Heart left ventricle (tissue), 16 donors: ENCODE data around the gene XAF1. TPM values are rescaled to one million over a fixed set of nuclear protein-coding genes. Genes with fewer than 3 reads are reported as not detected.

Source experiments
- ATAC-seq, 4 donors: fragments of 200-7000 bp; cut with Tn5 transposase; one replicate each; pipeline ENCODE4 v1.9.1; 2020 to 2022; ENCODE audit warnings: moderate library complexity in 4 of 4, mild to moderate bottlenecking in 3 of 4, moderate number of reproducible peaks in 1 of 4
- DNase-seq, 5 donors: peaks; one replicate each; pipeline ENCODE4 v3.0.0-alpha.2; 2020
- H3K27ac ChIP-seq, 12 donors: fragments of 200-600 bp; sonication (generic) in 4 of 12; one replicate each; pipeline versions ENCODE4 v1.5.0 to v1.8.0; 2016 to 2022; ENCODE audit warnings: mild to moderate bottlenecking in 2 of 12
- H3K27me3 ChIP-seq, 9 donors: fragments of 200-600 bp; sonication (generic) in 2 of 9; one replicate each; pipeline versions ENCODE4 v1.5.1 to v1.8.0; 2016 to 2022; ENCODE audit warnings: mild to moderate bottlenecking in 3 of 9
- H3K36me3 ChIP-seq, 9 donors: fragments of 200-600 bp; sonication (generic) in 2 of 9; one replicate each; pipeline versions ENCODE4 v1.5.0 to v1.8.0; 2018 to 2022; ENCODE audit warnings: mild to moderate bottlenecking in 2 of 9
- H3K4me1 ChIP-seq, 12 donors: fragments of 200-600 bp; sonication (generic) in 4 of 12; one replicate each; pipeline versions ENCODE4 v1.5.0 to v1.8.0; 2016 to 2022; ENCODE audit warnings: mild to moderate bottlenecking in 3 of 12
- H3K4me3 ChIP-seq, 12 donors: fragments of 200-600 bp; sonication (generic) in 4 of 12; one replicate each; pipeline versions ENCODE4 v1.5.0 to v1.8.0; 2017 to 2022; ENCODE audit warnings: mild to moderate bottlenecking in 9 of 12, moderate library complexity in 4 of 12
- H3K9me3 ChIP-seq, 12 donors: fragments of 200-600 bp; sonication (generic) in 4 of 12; one replicate each; pipeline versions ENCODE4 v1.5.0 to v1.8.0; 2016 to 2022; ENCODE audit warnings: mild to moderate bottlenecking in 1 of 12
- POLR2A ChIP-seq, 2 donors: fragments of 450-650 bp; IDR thresholded peaks; one replicate each; pipeline ENCODE4 v1.6.1; 2017; ENCODE audit warnings: antibody characterized with exemption in 2 of 2, mild to moderate bottlenecking in 2 of 2, moderate library complexity in 2 of 2
- WGBS, 4 donors: extraction: QIAGEN DNeasy Blood & Tissue Kit in 2 of 4; methylation state at CpG; one replicate each; pipeline versions ENCODE4 v1.1.5 to v1.1.7; 2013 to 2018; 5-methylcytosine and 5-hydroxymethylcytosine counted together
- intact Hi-C, 10 donors: fragments of 100-400 bp; cut with DNase I; formaldehyde crosslinking; loops; one replicate each; pipeline versions ENCODE4 v1.11.1 to v1.14.2; 2022
- polyA plus RNA-seq, 2 donors: library from polyadenylated mRNA; stranded (reverse); fragments of 200-250 nt; gene quantifications; one replicate each; pipeline ENCODE4 v1.2.3, GENCODE V29; 2013
- total RNA-seq, 9 donors: library from RNA; depleted of rRNA in 2 of 9; stranded (reverse); fragments of >200 nt in 2 of 9; fragmentation: NEBNext Ultra II Directional in 3 of 9; extraction: Animal tissue kit (Norgen Biotek cat#: 25700) in 3 of 9; gene quantifications; one replicate each; pipeline versions ENCODE4 v1.1.0 to v1.2.4, GENCODE V29; 2016 to 2023
- TF ChIP-seq, protein P1 (sequence below), 12 donors: fragments of 200-600 bp; sonication (generic) in 4 of 12; IDR thresholded peaks; one replicate each; pipeline versions ENCODE4 v1.5.0 to v1.8.0; 2018 to 2022; ENCODE audit warnings: antibody characterized with exemption in 12 of 12, mild to moderate bottlenecking in 5 of 12
- donor health status: ischemic (EF 13 %, LVEDD 7.1; RV severe dilation, severe dysfunction).
- donor health status: healthy with polysubstance abuse.
- donor health status: DM: no; HTN: yes; CAD: no.
- donor health status: DM: no; HTN: no; CAD: no.
- donor health status: ischemic (EF 25% LVEDD 6.9; RV normal size, moderate dysfunction).
- donor health status: ischemic (EF 25% LVEDD 5.7; RV mildly dilated, moderate dysfunction).
- donor health status: healthy.
- donor health status: DM: yes; HTN: yes; CAD: no.
- donor health status: ischemic (EF 35%, LVEDD 5.7; RV mildly dilated, moderate dysfunction).
- donor health status: nonischemic (EF 11% LVEDD 7.7; RV severe dilation, severe dysfunction).
- donor health status: DM: yes; HTN: yes; CAD: no.
- donor health status: PGD.
- donor health status: ischemic (EF 29% LVEDD 5.4; RV normal size, mild dysfunction).
- donor health status: nonischemic (EF 23%, LVEDD 6.1; RV moderate dilation, normal function).

The XAF1 gene
- total and polyA plus RNA-seq, 11 donors = 9.5 to 77.8 (median 24.9) TPM

DNA sequence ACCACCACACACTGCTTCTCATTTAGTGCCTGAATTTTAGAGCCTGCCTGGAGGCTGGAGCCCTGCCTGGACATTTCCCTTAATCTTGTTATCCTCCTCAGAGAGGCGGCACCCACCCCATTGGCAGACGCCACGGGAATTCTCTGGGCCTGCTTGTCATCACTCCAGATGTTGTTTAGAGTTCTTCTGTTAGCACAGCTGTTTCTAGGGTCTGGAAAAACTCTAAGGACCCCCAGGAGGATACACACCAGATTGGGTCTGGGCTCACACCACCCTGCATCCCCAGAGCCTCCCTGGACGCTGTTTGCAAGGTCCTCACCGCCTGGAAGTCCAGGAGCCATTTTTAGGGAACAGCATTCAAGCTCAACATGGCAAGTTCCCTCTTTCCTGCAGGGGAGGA, 565 bp upstream of the XAF1 start:
- no peaks in the 10 kb centered on the region for H3K27me3 ChIP-seq
- H3K27ac ChIP-seq = peak overlapping the region; percentile 84 to 97 (median 92)
- H3K36me3 ChIP-seq = peaks cover 0 to 24% (median 16%) of the 10 kb centered on the region in 9 donors
- H3K4me3 ChIP-seq = peak overlapping the region; percentile 48 to 91 (median 62)
- peaks cover 0 to 69% (median 40%) of the 10 kb centered on the region in 12 donors for H3K4me1 ChIP-seq
- TF ChIP-seq, protein P1, sequence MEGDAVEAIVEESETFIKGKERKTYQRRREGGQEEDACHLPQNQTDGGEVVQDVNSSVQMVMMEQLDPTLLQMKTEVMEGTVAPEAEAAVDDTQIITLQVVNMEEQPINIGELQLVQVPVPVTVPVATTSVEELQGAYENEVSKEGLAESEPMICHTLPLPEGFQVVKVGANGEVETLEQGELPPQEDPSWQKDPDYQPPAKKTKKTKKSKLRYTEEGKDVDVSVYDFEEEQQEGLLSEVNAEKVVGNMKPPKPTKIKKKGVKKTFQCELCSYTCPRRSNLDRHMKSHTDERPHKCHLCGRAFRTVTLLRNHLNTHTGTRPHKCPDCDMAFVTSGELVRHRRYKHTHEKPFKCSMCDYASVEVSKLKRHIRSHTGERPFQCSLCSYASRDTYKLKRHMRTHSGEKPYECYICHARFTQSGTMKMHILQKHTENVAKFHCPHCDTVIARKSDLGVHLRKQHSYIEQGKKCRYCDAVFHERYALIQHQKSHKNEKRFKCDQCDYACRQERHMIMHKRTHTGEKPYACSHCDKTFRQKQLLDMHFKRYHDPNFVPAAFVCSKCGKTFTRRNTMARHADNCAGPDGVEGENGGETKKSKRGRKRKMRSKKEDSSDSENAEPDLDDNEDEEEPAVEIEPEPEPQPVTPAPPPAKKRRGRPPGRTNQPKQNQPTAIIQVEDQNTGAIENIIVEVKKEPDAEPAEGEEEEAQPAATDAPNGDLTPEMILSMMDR (IDR thresholded peaks at IDR 0.05) = no peak
- TF ChIP-seq POLR2A (IDR thresholded peaks at IDR 0.05) = no peak
- peak; percentile 10 to 60 (median 48) for ATAC-seq
- no peaks in the 10 kb centered on the region for H3K9me3 ChIP-seq
- 17 to 39% (median 23%) methylated on average over 5 of the region's 5 CpGs for WGBS, 4 donors
- peak; percentile 68 to 84 (median 72) for DNase-seq
- intact Hi-C loops = loop anchor here in 5 of 10 donors (5.0 to 10.0 kb wide), 7 partner anchors 43 to 270 kb away; partner anchors contain the start of genes RNASEK (in 2 of the 5), SLC13A5 (in 2 of the 5), BCL6B (in 1 of the 5) and TEKT1 (in 1 of the 5)

- TF ChIP-seq POLR2A (IDR thresholded peaks at IDR 0.05) = no peak
- TF ChIP-seq, protein P1 (IDR thresholded peaks at IDR 0.05) = no peak
- H3K4me1 ChIP-seq = peaks cover 0 to 58% (median 40%) of the 10 kb centered on the region in 12 donors
- DNase-seq (no peak), ATAC-seq (no peak)
- no peaks in the 10 kb centered on the region for H3K27me3 ChIP-seq
- intact Hi-C loops = loop anchor here in 5 of 10 donors (5.0 to 10.0 kb wide), 7 partner anchors 44 to 268 kb away; partner anchors contain the start of genes RNASEK (in 2 of the 5), SLC13A5 (in 2 of the 5), BCL6B (in 1 of the 5) and TEKT1 (in 1 of the 5)
- H3K4me3 ChIP-seq = peak overlapping the region; percentile 48 to 91 (median 62)
- 46 to 55% (median 52%) methylated on average over 13 of the region's 13 CpGs for WGBS, 4 donors
- peaks cover 0 to 36% (median 28%) of the 10 kb centered on the region in 9 donors for H3K36me3 ChIP-seq
- no peaks in the 10 kb centered on the region for H3K9me3 ChIP-seq
- H3K27ac ChIP-seq = peak overlapping the region; percentile 84 to 97 (median 92)
Measured at GRCh38 chr17:6756425-6757031, 682 bp downstream of the XAF1 start.

DNA sequence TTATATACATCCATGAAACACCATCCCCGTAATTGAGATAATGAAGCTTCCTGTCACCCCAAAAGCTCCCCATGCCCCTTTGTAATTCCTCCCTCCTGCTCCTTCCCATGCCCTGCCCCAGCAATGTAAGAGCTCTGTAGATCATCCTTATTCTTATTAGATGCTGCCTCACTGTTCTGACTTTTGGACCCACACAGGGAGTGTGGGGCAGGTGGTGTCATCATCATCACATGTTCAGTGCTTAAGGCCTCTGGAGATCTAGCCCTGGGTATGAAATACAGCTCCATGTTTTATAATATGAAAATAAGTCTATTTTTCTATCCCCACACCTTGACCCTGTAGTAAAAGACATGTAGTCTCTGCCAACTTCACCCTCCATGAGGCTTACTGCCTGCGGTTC, 1.9 kb downstream of the XAF1 start:
- peak overlapping the region in 5 of 12 donors; percentile 86 to 97 (median 94) for H3K27ac ChIP-seq

More for the DNA sequence above, 1.9 kb downstream of the XAF1 start:
- intact Hi-C loops = loop anchor here in 5 of 10 donors (5.0 to 10.0 kb wide), 7 partner anchors 45 to 267 kb away; partner anchors contain the start of genes RNASEK (in 2 of the 5), SLC13A5 (in 2 of the 5), BCL6B (in 1 of the 5) and TEKT1 (in 1 of the 5)
- TF ChIP-seq POLR2A (IDR thresholded peaks at IDR 0.05) = no peak
- TF ChIP-seq, protein P1 (IDR thresholded peaks at IDR 0.05) = no peak
- DNase-seq (no peak), ATAC-seq (no peak)
- no peaks in the 10 kb centered on the region for H3K9me3 ChIP-seq
- H3K4me1 ChIP-seq = peaks cover 0 to 46% (median 29%) of the 10 kb centered on the region in 12 donors
- H3K4me3 ChIP-seq = peak overlapping the region in 9 of 12 donors; percentile 48 to 91 (median 67)
- 85 to 88% (median 86%) methylated on average over 2 of the region's 2 CpGs for WGBS, 4 donors
- no peaks in the 10 kb centered on the region for H3K27me3 ChIP-seq
- peaks cover 0 to 48% (median 40%) of the 10 kb centered on the region in 9 donors for H3K36me3 ChIP-seq
